Dermis microvascular lymphatic vessel endothelial cell (primary cell): ENCODE data around the gene NTRK2. TPM values are rescaled to one million over a fixed set of nuclear protein-coding genes. Genes with fewer than 3 reads are reported as not detected.

ENCODE experiments used
- DNase-seq, 2 donors: peaks; one replicate each; pipeline versions ENCODE4 v3.0.0 to v3.0.0-alpha.2; 2010; ENCODE audit warnings: low read depth in 2 of 2
- total RNA-seq: library from RNA; depleted of rRNA; stranded (reverse); fragments of >200 nt; gene quantifications from 2 replicates; pipeline ENCODE4 v1.2.1, GENCODE V29; 2014

Gene NTRK2
- total RNA-seq, 1 donor from 2014 or later, result not detected

DNA sequence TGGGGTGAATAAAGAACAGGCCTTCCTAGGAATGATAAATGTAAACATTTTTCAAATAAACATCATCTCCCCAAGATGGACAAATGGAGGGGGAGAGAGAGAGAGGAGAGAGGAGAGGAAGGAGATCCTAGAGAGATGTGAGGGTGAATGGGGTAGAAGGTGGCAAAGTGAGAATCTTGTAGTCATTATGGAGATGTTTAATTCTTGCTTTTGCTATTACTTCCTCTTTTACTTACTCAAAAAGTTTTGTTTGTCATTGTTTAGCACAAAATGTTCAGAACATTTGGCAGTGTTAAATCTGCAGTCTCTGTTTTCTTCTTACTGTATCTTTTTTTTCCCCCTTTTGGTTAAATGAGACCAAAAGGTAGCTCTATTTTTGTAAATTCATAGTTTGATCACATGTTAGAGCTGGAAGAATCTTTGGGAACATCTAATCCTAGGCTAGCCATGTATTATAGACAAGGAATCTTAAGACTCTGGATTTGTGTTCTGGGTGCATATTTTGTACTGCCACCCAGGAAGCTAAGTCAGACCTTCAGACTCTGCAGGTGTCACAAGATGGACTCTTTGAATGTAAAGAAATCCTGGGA is 266.1 kb downstream of the NTRK2 start:
- no peak for DNase-seq

DNA sequence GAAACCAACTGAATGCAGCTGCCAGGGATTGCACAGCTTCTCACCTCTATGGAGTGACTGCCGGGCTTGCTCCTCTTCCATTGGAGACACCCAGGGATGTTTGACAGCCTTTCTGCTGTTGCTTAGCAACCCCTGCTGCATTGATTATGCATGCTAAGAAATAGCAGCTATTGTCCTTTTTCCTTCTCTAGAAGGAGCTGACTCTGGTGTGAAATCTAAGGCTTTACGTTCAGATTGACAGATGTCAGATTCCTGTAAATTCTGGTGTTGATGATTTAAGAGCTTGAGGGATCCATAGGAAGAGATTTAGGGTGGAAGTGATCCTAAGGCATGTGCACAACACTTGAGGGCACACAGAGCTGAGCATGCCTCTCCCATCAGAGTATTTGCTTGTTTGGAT is 267.7 kb downstream of the NTRK2 start:
- no peak for DNase-seq

- DNase-seq, result no peak
Measured at GRCh38 chr9:84937581-84937980, 268.1 kb downstream of the NTRK2 start.

DNA sequence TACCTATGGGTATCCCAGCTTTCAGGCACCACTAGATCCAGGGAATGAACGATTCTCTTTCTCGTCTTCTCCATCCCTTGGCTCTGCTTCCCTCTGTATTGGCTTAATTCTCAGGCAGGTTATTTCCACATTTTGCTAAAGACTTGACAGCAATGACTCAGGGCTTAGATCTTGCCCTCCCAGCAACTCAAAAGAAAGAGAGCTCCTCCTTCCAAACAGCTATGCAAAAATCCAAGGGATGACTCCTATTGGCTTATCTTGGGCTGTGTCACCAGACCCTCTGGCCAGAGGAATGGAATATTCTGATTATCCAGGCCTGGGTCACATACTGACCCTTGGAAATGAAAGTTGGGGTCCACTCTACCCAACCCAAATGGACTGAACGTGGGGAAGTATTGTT is 270.2 kb downstream of the NTRK2 start:
- no peak for DNase-seq

DNA sequence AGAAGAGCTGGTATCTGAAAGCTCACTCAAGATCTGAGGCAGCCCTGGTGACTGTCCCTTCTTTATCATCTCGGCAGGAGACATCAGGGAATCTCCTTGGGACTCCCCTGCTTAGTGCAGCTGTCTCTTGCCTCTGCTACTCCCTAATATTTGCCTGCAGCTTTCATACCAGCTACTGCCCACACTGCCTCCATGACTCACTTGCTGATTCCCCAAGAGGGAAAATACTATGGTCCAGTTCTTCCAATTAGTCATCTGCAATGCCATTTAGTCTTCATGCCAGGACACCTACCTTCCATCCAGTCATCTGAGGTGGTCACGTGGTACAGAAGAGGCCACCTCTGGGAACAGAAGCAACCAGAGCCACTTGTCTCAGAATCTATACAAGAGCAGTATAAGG is 270.8 kb downstream of the NTRK2 start:
- no peak for DNase-seq

DNA sequence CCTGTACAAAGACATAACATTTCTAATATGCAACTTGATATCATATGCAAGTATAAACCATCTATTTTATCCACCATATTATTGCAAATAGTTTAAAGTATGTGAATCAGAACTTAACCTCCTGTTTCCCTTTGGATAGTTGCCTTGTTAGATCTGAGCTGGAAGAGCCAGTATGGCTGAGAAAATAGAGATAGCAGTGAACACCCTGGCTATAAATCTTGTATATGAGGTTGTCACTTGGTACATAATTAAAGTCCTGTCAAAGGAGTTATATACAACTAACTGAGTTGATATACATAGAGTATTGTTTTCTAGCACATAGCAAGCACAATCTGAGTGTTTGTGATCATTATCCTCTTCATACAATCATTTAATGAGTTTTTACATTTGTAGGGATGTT is 272.3 kb downstream of the NTRK2 start:
- no peak for DNase-seq

DNA sequence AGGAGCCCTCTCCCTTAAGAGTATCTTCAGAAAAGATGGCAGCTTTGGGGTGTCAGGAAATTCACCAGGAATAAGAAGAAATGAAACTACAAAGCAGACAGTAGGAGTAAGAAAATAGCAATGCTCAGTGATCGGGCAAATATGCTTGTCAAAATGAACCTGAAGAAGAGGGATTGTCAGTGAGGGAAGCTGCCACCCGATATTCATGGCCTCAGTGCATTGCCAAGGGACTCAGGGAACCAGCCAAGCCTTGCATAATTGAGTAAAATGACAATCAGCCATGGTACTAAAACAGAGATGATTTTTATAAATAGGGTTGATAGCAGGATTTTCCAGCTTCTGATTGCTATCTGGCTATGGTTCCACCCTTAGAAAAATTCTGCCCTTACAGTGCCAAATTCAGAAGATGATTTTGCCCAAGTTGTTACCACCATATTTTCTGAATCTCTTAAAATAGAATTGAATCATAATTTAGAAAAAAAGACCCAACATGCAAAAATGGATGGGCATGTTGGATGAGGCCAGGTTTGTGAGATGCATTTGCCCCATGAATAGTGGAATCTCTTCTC is 274.0 kb downstream of the NTRK2 start:
- no peak for DNase-seq

DNA sequence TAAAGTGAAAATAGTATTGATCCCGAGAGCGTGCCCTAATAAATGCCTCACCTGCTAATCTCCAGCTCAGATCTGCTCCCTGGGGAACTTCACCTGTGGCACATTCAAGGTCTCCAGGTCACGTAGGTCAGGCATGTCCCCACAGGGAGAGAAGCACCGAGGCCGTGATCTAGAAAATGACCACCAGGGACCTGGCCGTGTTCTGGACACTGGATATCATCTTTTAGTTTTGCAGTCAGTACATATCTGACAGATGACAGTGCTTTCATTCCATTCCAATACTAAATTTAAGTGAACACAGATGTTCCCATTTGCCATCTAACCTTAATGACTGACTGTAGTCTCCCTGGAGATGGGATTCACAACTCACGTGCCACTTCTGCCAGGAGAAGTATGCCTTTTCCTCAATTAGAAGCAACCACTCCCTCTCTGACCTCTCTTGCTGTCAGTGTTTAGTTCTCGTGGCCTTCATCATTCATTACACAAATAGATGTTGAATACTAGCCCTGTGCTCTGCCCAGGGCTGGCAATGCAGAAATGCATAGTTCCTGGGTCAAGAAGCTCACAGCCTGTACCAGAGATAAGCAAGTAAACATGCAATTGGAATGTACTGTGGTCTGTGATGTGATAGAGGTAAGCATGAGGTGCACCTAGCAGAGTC is 276.5 kb downstream of the NTRK2 start:
- DNase-seq, result no peak

- no peak for DNase-seq
Measured at GRCh38 chr9:84947412-84947972, 278.0 kb downstream of the NTRK2 start.

DNA sequence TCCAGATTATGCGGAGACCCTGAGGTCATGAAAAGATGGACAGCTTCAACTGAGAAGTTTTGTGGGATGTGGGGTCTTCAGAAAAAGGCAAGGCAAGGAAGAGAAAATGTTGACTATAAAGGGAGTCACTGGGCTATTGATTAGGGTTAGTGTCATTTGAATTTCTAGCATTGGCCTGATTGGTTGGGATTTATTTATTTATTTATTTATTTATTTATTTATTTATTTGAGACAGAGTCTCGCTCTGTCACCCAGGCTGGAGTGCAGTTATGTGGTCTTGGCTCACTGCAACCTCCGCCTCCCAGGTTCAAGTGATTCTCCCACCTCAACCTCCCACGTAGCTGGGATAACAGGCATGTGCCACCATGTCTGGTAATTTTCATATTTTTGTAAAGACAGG is 279.7 kb downstream of the NTRK2 start:
- DNase-seq, result no peak

DNA sequence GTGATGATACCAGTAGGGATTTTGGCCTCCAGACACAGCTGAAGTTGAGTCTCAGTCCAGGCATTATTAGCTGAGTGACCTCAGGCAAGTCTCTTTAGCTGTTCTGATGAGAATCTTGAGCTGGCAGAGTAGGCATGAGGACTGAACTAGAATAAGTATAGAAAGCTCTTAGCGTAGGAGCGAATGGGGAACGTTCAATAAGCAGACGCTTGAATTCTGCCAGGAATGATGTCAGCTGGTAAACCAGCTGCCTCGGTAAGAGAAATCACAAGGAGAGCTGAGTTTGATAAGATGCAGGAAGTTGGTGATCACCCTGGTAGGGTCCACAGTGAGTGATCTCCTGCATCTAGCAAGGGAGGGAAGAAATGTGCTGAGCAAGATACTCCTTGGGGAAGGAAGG is 280.4 kb downstream of the NTRK2 start:
- DNase-seq, result no peak

DNA sequence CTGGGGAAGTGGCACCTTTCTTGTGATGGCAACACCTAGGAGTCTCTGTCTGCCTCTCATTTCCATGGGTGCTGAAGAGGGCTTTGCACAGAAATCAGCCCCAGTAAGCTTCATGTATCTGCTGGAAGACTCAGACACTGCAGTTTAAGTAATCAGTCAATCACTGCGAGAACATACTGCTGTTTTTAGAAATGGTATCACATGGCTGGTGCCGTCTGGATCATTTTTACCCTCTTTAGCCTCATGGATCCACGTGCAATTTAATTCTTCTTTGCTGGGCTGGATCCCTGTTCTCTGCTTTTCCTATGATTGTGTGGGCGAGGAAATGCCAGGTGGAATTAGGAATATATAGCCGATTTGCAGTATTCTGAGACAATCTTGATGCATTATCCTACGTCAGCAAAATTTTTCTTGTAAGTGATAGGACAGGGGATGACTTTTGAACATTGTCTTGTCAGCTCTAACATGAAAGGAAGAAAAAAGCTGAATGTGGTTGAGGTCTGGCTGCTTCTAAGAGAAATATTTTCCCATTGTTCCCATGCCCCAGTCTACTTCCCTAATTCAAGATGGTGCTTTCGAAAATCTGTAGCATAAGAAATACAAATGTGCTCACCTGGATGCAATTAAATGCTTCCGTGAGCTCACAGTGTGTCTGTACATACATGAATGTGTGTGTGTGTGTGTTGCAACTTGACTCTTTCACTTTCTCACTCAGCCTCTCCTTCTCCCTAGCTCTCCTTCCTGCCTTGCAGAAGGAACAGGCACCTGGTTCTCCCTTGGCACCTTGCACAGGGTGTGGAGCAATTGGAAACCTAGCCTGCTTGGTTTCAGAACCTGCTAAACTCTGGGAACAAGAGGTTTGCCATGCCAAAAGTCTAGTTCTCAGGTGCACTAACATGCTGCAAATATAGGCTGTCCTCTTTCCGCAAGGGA is 281.6 kb downstream of the NTRK2 start:
- DNase-seq, result no peak

DNA sequence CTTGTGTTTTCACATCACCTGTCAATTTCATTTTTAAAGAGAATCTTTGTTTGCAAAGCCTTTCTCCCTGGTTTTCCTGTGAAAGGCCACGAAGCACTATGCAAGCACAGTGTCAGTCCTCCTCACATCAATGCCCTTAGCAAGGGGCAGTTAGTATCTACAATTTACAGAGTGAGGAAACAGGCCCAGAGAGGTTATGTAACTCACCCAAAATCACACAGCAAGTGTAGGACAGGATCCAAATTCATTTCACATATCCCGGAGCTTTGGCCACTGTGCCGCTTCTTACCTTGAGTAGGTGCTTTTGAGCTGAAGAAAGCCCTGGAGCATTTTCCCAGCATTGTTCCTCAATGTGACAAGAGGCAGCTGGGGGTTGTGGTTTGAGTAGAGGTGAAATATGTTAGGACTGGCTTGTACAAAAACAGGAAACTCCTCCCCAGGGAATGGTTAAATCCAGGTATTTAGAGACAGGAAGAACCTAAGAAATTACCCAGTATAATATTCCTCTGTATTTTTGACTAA is 283.8 kb downstream of the NTRK2 start:
- no peak for DNase-seq

DNA sequence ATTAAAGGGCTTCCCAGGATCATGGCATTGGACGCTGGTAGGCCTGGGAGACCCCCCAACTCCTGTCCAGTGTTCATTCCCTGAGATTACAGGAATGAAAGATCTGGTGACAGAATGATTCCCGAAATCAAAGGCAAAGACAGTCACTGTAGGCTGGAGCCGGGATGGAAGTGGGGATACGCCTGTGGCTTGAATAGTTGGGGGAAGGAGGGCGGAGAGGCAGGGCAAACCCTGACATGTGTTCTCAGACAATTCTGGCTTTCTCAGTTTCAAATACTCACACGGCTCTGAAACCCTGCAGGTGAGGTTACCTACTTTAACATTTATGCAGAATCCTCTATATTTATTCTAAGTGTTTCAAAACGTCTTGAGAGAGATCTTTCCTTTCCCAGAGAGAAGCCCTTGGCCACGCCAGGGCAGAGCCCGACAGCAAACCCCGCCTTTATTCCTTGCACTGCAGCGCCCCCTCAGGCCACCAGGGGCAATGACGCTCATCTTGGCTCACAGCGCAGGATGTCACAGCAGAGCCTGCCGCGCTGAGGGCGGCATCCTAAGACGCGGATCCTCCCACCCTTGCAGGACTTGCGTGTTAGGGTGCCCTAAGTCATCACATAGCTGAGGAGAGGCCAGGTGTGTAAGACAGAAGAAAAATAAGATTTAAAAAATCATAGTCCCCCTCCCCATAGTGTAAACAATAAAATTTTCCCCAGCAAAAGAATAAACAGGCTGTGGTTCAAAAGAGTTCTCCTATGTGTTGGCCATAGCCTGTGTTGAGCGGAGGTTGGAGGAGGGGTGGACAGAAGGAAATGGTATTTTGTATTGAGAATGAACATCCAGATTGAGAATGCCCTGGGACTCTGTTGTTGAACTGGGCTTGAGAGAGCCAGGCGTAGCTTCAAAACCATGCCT is 284.5 kb downstream of the NTRK2 start:
- no peak for DNase-seq

DNA sequence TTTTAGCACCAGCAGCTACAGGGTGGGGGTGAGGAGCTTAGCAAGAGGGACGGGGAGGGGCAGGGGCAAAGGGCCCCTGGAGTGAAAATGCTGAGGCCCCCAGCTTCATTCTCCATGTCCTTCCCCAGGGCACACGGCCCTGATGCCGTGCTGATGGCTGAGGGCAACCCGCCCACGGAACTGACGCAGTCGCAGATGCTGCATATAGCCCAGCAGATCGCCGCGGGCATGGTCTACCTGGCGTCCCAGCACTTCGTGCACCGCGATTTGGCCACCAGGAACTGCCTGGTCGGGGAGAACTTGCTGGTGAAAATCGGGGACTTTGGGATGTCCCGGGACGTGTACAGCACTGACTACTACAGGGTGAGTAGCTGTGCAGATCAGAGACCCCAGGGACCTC is 285.6 kb downstream of the NTRK2 start:
- no peak for DNase-seq

DNA sequence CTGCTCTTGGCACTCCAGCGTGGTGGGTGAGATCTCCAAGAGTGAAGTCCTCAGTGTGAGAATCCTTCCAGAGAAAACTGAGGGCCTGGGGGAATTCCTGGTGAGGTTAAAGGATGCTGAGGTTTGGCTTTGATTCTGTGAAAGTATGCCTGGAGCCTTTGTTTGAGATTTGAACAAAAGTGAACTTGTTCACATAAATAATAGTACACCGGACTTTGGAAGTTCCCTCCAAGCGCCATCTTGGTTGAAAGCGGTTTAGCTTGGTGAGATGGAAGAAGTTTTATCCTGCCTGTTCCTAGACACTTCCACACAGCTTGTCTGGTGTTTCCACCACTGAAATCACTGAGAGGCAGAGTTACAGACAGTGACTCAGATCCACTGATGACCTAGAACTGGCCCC is 286.4 kb downstream of the NTRK2 start:
- DNase-seq, result no peak

DNA sequence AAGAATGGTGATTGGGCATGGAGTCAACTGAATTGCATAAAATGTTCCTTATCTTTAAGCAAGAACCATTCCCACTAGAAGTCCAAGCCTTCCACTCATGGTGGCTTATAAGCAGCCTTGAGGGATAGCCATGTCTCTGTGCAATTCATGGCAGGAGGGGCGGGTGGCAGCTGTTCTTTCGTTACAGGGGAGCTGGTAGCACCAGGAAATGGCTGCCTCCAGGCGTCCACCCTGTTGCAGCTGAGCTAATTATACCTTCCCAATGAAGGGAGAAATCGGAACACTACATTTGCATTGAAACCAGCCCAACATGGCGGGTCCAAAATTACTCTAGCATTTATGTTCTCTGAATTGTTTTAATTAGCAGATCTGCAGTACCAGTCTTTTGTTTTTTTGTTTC is 289.8 kb downstream of the NTRK2 start:
- no peak for DNase-seq

DNA sequence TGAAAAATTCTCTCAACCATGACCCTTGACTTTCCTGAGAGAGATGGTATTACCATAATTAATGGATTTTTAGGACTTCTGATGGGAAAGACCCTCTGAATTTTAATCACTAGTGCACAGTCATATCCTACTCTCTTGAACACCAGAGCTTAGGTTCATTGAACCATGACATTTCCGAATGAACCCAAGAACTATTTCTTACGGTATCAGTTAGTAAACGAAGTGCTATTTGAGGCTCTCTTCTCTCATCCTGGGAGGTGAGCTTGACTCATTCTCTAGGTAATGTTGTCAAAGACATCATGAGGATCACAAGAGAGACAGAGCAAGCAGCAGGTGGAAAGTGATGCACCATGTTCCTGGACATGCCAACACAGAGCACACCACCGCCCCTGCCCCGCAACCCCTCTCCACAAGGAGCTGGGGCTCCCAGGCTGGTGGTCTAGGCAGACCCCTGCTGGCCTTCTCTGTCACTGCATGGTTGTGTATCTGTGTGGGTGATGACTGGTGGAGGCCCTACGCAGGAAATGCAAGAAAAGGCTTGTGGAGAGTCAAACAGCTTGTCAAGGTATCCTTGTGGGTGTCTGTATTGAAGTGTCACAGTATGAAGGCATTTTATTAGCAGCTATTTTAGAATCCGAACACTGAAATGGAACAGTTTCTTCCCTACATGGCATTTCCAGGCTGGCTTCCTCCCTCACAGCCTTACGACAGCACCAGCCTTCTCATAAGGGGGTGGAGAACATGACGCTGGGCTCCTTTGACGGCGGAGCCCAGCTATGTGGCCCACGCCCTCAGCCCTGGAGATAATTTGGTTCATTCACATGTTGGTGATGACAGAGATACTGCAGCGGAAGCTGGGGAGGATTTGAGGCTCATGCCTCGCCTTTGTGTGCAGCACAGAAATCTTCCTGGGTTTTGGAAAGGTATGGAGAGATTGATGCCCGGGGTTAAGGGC is 297.6 kb downstream of the NTRK2 start:
- DNase-seq, result no peak

- DNase-seq, result peak in 1 of 2 donors; percentile 53
Measured at GRCh38 chr9:84969084-84969483, 299.6 kb downstream of the NTRK2 start.
